Stimulated activated CD4-positive, alpha-beta T cell treated with anti-CD3 and anti-CD28 coated beads, Interleukin-15, amount 100 ng/mL, for 24 hours (primary cell): Measurements from ENCODE around the gene EMB.
"Not testable (repeated sequence)": the region's sequence is repeated elsewhere in the genome, so short reads cannot be mapped to it uniquely, and the experiment has no call there.

ENCODE experiments used
- DNase-seq: peaks from one replicate; pipeline ENCODE4 v3.0.0-alpha.2; 2020

Gene EMB

DNA sequence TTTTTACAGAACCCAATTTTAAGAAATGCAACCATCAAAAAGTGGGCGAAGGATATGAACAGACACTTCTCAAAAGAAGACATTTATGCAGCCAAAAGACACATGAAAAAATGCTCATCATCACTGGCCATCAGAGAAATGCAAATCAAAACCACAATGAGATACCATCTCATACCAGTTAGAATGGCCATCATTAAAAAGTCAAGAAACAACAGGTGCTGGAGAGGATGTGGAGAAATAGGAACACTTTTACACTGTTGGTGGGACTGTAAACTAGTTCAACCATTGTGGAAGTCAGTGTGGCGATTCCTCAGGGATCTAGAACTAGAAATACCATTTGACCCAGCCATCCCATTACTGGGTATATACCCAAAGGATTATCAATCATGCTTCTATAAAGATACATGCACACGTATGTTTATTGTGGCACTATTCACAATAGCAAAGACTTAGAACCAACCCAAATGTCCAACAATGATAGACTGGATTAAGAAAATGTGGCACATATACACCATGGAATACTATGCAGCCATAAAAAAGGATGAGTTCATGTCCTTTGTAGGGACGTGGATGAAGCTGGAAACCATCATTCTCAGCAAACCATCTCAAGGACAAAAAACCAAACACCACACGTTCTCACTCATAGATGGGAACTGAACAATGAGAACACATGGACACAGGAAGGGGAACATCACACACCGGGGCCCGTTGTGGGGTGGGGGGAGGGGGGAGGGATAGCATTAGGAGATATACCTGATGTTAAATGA lies 19.7 kb downstream of the EMB start:
- DNase-seq, result not testable (repeated sequence)

DNA sequence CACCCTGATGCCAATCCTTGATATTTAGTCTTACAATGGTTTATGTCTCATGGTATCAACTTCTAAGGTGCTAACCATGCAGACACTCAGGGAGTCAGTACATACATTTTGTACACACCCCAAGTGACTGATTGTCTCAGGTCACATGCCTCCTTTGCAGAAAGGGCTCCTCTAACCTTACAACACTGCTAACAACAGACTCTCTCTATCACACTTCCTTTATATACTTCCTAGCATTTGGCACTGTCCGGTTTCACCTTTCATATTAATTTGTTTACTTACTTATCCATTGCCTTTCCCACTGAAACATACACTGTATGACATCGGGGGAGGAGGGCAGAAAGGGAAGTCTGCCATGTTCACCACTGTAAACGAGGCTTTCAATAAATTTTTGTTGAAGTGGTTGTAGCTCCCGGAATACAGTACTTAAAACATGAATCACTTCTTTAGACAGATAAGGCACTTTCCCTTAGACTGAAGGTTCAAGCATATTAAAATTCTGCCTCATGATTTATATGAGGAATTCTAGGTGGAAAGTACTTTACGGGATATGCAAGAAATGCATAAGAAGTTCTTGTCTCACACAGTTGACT lies 20.6 kb downstream of the EMB start:
- no peak for DNase-seq

- not testable (repeated sequence) for DNase-seq
Measured at GRCh38 chr5:50419656-50420055, 21.4 kb downstream of the EMB start.

DNA sequence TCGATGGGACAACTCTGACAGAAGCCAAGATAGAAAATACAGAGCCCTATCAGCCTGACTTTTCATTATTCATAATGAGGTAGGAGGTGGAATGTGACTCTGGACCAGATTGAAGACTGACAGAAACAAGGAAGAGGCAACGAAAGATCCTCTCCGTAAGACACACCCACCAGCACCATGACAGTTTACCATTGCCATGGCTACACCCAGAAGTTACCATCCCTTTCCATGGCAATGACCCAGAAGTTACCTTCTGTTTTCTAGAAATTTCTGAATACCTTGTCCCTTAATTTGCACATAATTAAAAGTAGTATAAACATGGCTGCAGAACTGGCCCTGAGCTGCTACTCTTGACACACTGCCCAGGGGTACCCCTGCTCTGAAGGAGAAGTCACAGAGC lies 24.5 kb downstream of the EMB start:
- not testable (repeated sequence) for DNase-seq

DNA sequence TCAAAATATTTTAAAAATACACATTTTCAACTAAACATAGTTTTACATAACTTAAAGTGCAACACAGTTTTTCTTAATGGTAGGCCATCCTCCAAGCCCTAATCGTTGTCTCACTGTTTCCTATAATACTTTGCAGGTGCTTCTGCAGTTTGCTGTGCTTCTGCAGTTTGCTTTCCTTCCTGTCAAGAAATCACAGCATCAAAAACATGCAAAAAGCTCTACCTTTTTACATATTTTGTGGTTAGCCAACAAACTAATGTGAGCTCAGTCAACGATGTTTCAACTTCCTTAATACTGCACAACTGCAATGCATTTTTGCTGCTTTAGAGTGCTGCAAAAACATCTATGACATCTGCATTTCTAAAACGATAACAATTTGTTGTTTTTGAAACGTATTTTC lies 25.2 kb downstream of the EMB start:
- no peak for DNase-seq

- DNase-seq, result not testable (repeated sequence)
Measured at GRCh38 chr5:50410932-50411331, 30.2 kb downstream of the EMB start.

DNA sequence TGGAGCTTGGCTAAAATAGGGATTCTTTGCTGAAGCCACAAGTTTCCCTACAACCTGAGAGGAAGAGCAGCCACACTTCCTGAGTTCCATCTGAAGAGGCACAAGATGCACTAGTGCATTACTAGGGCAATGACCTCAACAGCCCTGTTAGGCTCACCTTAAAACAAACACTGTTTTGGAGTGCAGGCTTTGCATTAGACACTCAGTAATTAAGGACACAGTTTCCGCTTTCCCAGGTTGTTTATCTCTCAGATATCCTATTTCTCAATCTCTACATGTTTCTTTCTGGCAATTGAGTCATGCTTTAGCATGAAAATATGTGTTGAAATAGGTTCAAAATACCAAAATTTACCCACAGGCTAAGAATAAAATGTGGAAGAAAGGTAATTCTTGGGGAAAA lies 34.2 kb downstream of the EMB start:
- no peak for DNase-seq

DNA sequence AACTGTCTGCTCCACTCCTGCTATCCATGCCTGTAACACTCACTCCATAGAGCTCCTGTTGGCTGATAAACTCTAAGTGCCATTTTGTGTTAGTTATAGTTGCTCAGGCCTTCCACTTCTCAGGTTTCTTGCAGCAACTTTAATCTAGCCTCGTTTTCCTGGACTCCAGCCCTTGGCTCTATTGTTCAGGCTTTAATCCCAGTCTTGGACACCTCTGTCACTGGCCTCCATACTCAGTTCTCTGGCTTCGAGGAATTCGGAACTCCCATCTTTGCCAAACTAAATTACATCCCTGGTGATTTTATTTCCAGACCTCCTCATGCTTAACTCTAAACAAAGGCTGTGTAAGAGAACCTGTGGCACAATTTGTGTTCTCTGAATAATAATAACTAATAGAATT lies 39.8 kb downstream of the EMB start:
- no peak for DNase-seq

GRCh38 chr5:50393925-50394609 lies 47.0 kb downstream of the EMB start:
- DNase-seq, result not testable (repeated sequence)

- not testable (repeated sequence) for DNase-seq
Measured at GRCh38 chr5:50392289-50392688, 48.8 kb downstream of the EMB start.

DNA sequence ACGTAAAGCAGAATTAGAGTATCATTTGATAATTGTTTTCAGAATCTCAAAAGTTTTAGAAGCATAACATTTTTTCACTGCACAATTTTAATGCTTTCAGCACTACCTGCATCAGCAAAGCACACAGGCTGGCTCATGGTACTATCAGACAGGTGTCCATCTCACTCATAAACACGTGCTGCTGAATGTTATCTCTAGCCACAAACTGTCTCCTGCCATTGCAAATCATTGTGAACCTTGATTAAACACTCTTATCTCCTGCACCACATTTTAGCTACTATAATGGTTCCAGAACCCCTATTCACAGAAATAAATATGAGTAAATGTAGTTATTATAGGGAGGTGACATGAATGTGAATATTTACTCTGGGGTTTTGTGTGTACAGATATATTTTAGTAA lies 56.7 kb downstream of the EMB start:
- DNase-seq, result not testable (repeated sequence)

- not testable (repeated sequence) for DNase-seq
Measured at GRCh38 chr5:50376696-50377095, 64.4 kb downstream of the EMB start.

DNA sequence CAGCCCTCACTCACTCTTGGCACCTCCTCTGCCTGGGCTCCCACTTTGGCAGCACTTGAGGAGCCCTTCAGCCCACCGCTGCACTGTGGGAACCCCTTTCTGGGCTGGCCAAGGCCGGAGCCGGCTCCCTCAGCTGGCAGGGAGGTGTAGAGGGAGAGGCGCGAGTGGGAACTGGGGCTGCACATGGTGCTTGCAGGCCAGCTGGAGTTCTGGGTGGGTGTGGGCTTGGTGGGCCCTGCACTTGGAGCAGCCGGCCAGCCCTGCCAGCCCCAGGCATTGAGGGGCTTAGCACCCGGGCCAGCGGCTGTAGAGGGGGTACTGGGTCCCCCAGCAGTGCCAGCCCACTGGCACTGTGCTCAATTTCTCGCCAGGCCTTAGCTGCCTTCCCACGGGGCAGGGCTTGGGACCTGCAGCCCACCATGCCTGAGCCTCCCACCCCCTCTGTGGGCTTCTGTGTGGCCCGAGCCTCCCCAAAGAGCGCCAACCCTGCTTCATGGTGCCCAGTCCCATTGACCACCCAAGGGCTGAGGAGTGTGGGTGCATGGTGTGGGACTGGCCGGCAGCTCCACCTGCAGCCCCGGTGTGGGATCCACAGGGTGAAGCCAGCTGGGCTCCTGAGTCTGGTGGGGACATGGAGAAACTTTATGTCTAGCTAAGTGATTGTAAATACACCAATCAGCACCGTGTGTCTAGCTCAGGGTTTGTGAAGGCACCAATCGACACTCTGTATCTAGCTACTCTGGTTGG lies 71.6 kb downstream of the EMB start:
- not testable (repeated sequence) for DNase-seq

DNA sequence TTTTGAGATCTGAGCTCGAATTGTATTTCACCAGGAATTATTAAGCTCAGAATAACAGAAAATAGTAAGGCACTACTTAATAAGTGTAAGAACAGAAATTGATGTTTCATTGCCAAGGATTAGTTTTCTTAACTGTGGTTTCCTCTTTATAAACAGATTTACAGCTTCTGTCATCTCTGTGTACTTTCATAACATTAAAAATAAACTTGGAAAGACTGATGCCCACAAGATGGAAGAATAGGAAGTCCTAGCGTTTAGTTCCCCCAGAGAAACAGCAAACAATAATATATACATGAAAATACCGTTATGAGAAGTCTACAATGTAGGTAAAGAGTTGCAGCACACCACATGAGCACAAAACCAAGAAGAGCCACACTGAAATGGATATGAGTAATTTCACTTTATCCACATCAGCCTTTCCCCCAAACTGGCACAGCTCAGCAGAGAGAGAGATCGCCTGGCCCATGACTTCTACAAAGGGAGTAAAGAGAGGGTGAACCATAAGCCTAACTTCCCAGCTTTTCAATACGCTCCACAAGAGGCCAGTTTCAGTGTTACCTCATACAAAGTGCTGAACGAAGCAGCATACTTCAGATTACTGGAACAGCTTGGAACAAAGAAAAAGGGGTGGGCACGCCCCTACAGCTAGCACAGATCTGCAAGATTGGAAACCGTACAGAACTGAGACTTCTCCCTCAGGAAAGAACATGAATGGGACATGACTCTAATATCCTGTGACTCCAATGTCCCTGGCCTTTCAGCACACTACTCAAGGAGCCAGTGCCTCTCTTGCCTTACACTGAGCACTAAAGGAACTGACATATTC lies 75.4 kb downstream of the EMB start:
- no peak for DNase-seq

DNA sequence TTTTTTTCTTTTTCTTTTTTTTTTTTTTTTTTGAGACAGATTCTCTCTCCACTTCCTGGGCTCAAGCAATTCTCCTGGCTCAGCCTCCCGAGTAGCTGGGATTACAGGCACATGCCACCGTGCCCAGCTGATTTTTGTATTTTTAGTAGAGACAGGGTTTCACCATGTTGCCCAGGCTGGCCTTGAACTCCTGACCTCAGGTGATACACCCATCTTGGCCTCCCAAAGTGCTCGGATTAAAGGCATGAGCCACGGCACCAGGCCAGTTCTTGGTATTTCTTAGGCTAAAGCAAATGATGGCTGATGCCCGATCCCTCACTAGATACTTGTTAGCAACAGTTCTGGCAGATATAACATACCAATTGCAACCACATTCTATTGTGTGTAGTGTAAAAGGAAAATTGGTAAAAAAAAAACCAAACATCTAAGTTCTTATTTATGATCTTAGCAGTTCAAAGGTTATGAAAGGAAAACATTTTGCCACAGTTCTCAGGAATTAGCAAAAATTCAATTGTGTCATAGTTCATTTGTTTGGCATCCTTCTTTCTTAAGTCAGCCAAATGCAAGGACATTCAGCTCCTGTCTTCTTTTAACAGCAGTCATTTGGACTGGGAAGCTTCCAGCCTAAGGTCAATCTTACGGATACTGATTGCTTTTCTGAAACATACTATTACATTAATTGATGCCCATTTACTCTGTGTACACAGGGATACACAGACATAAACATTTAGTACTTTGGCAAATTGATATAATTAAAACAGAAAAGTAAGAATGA lies 76.4 kb downstream of the EMB start:
- not testable (repeated sequence) for DNase-seq

DNA sequence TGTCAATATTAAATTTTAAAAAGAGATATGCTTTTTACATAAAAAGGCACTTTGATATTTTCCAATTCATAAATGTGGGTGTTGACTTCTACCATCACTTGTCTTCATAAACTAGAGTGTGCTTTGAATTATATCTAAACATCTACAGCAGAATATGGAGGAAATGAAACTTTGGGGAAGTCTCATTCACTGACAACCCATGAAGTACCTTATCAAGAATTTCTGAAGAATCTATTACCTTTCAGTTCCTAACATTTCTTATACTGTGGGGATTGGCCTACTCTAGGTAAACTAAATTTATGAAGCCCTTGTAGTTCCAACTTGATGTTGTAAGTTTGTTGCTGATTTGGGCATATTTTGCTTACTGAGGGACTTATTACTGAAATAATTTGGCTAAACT lies 81.9 kb downstream of the EMB start:
- DNase-seq, result no peak

GRCh38 chr5:50352382-50352781 lies 88.7 kb downstream of the EMB start:
- no peak for DNase-seq
